NK-92 treated with Interleukin-12 subunit alpha and Interleukin-12 subunit beta, amount 100 ng/mL, for 24 hours (cell line): ENCODE data around the gene SYTL1.

Experiments
- DNase-seq: peaks from one replicate; lab custom pipeline; 2025; lab: John Stamatoyannopoulos, UW

Gene SYTL1

DNA sequence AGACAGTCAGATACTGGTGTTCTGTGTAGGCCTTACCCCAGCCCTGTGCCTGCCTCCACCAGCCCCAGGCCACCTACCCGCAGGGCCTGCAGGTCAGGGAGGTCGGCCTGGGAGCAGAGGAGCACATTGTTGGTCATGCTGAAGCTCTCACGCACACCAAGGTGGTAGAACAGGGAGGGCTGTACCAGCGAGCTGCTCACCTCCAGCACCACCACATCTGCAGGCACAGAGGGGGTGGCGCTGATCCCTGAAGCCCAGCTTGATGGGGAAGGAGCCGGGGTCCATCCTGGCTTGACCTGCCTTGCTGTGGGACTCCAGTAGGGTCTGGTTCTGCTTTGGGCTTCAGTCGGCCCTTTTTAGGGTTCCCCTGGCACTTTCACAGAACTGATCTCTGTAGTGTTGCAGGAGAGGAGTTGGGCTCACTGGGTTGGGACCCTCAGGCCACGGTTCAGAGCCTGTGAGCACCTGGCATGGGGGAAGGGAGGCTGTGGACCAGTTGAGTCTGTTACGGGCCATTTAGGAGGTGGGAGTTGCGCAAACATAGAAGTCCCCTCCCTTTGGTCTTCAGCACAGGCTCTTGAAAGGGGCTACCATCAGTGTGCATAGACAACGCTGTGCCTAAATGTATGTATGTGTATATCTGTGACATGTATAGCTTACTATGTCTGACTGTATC lies 23.0 kb downstream of the SYTL1 start:
- DNase-seq = no peak

DNA sequence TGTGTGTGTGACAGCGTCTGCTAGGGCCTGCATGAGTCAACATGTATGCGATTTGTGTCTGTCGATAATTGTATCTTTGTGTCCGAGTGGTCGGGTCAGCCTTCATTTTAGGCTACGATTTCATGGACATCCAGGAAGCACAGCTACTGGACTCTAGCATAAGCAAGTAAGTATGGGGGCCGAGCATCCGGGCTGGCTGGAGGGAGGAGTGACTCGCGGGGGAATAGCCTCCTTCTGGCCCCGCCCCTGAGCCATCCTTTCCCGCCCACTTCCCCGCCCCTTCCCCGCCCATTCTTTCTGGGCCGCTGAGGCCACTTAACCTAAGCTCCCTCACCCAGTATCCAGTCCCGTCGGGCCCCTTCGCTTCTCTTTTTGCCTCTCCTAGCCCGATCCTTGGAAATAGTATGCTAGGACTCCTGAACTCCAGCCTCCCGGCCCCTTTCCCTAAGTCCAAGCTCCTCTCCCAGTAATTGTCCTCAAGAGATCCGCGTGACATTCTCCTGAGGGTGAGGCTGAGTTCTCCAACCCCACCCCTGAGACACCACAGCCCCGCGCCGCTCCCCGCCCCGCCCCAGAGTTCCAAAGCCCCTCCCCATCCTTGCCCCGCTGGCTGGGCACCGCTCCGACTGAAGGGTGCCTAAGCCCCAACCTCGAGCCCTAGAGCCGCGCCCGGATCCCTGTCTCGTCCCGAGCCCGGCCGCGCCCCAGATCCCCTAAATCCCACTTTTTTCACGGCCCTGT lies 23.7 kb downstream of the SYTL1 start:
- no peak for DNase-seq

DNA sequence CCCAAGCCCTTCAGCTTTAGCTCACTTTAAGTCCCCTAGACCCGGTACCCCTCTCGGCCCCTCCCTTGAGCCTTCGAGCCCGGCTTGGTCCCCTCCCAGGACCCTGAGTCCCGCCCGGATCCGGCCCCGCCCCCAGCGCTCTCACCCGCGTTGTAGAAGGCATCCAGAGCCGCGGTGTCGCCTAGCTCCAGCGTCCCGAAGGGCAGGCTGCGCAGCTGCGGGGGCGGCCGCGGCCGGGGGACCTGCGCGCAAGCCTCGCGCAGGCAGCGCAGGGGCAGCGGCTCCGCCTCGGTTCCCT lies 24.2 kb downstream of the SYTL1 start:
- no peak for DNase-seq

DNA sequence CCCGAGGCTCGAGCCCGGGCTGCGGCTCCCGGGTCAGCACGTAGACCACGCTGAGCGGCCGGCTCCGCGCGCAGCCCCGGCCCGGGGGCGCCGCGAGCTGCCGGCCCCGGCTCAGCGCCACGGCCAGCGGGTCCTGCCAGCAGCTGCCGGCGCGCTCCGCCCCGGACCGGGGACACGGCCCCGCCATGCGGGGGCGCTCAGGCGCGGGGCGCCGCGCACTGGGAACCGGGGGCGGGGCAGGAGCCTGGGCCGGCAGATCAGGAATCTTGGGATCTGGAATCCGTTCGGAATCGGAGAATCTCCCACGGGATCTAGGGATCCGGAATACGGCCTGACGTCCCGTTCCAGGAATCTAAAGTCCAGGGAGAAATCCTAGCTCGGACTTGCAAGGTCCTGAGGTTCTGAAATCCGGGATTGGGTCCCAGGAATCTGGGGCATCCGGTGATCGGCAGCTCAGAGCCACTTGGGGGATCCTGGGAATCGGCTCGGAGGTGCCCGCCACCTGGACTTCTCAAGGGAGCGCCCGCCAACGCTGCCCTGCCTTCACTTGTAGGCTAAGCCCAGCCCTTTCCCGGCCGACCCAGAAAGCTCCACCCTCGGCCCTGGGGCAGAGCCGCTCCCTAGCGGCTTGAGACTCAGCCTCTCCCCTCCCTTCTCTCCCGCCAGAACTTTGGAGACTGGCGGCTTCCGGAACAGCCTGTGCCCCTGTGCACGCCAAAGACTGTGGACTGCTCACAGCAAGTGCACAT lies 24.8 kb downstream of the SYTL1 start, which contains the start of gene MAP3K6:
MAP3K6 (minus strand) TSS at position 551 of the 749 bp plus-strand sequence; CDS start at position 187, 364 bp downstream.
- no peak for DNase-seq

DNA sequence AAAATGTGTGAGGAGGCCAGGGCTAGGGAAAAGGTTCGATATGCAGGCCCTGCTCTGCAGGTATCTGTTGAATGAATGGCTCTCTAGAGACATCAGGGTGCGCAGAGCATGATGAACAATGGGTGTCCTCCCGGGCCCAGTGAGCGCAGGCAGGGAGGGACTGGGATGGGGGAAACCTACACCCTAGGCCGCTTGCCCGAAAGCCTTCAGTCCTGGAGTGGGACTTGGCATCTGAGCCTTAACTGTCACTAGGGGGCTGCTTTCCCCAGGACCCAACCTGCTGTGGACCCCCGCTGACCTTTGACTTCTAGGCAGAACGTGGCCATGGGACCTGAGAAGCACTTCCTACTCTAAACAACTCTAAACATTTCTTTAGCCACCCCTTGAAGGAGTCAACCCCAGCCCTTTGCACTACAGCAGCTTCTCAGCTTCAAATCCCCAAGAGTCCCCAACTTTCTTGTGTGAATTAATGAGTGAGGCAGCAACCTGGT lies 25.4 kb downstream of the SYTL1 start:
- DNase-seq = no peak

DNA sequence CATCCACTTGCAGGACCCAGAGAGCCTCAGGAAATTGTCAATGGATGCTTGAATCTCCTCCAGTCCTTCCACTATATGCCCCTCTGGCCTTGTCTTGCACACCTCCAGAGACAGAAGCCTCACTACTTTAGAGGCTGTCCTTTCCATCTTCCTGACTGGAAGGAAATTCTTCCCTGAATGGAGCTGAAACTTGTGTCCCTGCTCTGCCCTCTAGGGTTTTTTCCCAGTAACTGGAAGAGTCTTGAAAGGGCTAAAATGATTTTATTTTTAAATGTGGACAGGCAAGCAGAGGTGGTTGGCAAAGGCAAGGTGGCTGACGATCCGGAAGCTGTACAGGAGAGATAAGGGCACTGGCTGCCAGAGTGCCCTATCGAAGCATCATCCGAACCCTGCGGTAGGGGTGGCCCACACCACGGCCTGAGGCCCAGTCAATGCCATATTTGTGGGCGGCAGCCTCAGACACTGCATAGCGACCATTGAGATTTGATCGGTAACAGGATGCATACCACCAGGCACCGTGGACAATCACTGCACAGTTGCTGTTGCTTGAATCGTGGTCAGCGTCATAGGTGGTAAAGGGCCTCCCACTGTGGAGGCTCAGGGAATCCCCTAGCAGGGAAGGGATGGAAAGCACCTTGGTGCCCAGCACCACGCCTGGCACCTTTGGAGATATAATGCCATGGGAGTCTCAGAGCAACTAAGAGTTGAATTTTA lies 27.2 kb downstream of the SYTL1 start:
- DNase-seq = no peak

DNA sequence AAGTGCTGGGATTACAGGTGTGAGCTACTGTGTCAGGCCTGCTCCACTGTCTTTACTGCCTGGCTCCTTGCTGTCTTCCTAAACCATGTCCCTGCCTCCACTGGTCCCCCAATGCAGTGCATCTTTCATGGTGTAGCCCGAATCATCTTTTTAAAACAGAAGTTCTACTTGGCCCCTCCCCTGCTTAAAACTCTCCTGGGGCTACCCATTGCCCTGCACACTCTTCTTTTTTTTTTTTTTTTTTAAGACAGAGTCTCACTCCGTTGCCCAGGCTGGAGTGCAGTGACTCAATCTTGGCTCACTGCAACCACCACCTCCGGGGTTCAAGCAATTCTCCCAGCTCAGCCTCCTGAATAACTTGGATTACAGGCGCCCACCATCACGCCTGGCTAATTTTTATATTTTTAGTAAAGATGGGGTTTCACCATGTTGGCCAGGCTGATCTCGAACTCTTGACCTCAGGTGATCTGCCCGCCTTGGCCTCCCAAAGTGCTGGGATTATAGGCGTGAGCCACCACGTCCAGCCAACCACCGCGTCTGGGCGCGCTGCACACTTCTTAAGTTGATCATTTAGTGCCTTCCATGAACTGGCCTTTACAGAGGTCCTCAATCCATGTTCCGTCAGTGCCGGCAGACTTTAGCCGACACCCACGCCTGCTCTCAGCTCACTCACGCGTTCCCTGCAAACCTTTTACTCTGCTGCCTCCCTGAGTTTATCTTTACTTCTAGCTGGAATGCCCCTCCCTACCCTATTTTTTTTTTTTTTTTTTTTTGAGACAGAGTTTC lies 30.4 kb downstream of the SYTL1 start:
- no peak for DNase-seq

DNA sequence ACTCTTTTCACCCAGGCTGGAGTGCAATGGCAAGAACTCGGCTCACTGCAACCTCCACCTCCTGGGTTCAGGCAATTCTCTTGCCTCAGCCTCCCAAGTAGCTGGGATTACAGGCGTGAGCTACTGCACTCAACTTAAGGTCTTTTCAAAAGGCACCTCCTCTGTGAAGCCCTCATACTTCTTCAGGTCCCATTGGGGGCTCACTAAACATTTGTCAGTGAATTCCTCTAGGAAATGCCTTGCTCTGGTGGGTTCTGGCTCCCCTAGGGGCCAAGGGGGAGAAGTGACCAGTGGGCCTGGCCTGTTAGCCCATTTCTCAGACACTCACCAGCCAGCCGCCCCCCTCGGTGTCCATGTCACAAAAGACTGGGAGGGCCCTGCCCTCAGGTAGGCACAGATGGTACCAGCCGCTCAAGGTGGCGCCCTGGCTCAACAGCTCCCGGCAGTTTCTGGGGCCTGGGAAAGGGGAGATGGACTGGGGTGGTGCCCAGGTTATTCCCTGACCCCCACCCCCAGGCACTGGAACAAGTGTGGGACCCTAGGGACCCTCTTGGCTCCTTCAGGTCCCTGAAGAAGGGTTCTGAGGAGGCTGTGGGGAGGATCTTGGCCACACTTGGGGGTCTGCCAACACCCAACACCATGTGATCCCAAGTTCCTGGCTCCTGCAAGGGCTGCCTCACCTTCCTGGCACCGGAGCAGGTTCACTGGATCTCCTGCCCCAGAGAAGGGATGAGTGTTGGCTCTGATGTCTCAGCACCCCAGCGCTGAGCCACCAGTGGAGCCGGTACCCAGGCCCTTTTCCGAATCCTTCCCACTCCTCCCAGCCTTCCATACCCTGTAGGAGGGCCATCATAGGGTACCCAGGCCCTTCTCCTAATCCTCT lies 31.2 kb downstream of the SYTL1 start:
- no peak for DNase-seq

DNA sequence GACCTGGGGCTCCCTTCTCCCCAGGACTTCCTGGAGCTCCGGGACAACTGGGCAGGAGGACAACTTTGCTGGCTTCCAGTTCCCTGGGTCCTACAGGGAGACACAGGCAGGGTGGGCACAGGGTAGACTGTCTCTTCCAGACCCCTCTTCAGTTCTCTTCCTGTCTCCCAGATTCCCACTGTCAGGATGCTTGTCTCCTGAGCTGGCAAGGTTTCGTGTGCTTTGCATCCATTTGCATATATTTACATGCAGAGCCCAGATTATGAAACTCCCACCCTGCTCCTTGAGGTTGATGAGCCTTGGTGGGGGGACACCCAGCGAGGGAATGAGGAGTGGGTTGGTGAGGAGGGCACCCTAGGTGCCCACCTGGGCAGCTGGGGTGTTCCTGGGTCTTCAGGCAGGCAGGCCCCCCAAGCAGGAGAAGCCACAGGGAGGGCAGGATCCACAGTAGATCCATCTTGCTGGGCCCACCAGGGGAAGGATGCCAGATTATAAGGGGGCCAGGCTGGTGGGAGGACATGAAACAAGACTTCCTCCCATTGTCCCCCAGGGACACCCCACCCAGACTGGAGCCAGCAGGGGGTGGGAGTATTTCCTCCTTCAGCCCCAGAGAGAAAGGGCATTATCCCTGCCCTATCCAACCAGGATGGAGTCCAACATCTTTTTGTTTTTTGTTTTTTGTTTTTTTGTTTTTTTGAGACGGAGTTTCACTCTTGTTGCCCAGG lies 32.7 kb downstream of the SYTL1 start, which contains the start of gene FCN3:
FCN3 (minus strand) TSS at position 463 of the 725 bp plus-strand sequence; CDS start at position 457, 6 bp downstream.
- DNase-seq = no peak

DNA sequence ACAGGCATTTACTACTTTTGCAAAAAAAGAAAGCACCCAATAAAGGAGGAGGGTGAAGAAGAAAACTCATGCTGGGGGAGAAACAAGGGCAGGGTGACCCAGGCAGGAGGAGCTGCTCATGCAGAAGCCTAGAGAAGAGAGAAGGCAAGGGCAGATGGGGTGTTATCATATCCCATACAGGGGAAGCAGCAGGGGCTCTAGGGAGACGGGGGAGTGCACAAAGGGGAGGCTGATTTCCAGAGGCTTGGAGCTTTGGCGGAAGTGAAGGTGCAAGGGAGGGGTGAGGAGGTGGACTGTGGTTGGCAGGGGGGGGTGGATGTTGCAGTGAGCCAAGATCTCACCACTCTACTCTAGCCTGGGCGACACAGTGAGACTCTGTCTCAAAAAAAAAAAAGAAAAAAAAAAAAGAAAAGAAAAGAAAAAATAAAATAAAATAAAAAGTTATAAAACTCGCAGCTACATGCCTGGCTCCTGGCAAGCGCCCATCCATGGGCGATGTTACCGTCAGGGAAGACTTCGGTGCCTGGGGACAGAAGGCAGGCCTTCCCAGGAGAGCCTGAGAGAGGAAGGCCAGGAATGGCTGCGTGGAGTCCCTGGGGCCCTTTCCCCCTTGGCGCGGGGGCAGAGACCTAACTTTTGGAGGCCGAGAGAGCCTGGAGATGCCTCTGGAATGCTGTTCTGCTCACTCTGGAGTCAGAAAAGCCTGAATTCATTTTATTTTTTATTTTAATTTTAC lies 36.1 kb downstream of the SYTL1 start:
- no peak for DNase-seq

DNA sequence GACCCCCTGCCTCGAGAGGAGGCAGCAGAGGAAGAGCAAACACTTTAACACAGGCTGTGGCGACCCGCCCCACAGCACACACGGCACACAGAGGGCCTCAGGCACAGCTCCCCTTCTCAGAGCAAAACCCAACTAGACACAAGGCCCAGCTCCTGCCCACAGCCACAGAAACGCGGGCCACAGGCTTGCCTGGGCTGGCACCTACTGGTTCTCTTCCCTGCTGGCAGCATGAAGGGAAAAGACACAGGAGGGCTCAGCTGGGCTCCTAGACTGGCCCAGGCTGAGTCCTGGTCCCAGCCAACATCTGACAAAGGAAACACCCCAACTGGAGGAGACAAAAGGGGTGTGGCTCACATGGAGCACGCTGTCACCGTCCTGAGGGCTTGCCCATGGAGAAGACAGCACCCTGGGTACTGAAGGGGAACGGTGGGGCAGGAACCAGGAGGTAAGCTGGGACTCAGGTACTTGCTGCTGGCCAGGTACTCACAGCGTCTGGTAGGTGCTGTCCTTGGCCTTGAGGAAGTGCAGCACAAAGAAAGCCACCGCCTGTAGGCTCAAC lies 37.8 kb downstream of the SYTL1 start:
- DNase-seq = no peak

DNA sequence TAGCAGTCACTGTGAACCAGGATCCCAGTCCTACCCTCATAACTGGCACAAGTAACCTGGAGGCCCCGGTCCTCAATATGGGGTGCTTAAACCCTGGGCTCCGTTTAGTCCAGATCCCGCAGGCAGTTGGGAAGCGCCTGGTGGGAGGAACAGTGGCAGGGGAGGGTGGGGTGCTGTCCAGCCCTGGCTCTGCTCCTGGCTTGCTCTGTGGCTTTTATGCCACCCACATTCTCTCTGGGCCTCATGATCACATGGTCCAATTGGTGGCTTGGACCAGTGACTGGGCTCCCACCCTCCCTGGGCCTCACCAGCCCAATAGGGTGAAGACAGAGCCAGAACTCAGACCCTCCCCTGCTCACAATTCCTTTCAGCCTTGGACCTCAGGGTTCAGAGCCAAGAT lies 38.4 kb downstream of the SYTL1 start:
- no peak for DNase-seq

DNA sequence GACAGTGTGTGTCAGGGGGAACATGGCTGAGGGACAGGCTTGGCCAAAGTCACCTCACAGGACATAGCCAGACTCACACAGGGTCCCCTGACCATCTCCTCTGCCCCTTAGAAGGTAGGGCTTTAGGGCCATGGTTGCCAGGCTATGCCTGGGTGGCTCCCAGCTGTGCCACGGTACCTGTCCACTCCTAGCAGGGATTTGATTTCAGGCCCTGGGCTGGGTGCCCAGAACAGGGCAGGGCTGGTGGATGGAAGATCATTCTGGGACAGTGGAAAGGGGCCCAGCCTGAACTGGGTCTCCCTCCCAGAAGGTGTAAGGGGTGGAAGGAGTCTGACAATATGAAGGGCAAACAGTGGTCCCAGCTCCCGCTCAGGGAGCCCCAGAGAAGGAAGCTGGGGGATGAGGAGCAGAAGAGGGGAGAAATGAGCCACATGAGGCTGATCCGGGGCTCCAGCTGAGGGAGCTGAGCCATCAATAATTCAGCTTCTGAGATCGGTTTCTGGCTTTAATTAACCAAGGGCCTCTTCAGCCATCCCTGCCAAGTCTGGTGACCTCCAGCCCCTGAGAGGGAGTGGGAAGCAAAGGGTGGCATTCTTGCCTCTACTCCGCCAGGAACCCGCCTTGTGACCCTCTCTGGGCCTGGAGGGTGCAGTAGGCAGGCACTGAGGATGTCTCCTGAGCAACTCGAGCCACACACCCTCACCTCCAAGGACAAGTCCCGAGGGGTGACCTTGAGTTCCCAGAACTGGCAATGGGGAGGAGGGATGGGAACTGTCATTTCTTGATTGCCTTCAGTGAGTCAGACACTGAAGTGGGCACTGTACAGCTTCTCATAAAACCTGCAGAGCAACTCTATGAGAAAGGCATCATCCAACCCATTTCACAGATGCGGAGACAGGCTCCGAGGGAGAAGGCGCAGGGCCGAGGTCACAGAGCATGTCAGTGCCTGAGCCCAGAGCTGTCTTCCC lies 39.2 kb downstream of the SYTL1 start:
- no peak for DNase-seq

DNA sequence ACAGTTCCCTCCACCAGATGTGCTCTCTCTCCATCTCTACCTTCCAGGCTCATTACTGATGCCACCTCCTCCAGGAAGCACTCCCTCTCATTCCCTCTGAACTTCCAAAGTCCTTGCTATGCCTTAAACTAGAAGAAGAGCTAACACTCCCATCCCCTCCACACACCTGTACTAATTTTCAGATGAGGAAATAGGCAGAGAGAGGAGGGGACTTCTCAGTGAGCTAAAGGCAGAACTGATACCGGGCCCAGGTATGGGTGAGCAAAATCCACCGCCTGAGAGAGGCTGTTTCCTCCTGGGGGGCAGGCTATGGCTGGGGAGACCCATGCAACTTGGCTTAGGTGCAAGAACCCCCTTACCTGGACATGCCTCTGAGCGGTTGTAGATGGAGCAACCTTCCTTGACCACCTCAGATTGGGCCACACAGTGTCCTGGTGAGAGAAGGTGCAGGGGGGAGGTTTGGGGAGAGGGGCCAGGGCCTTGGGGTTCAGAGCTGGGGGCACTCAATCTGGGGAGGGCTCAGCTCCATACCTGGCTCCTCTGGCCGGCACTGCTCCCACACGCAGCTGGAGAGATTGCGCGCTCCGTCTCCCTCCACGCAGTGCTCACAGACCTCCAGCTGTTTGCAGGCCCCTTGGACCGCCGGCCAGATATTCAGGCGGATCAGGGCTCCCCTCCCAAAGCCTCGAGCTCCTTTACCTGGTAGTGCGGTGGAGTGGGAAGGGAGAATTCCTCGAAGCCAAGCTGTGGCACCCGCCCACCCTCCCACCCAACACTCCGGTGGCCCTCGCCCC lies 40.3 kb downstream of the SYTL1 start:
- no peak for DNase-seq

DNA sequence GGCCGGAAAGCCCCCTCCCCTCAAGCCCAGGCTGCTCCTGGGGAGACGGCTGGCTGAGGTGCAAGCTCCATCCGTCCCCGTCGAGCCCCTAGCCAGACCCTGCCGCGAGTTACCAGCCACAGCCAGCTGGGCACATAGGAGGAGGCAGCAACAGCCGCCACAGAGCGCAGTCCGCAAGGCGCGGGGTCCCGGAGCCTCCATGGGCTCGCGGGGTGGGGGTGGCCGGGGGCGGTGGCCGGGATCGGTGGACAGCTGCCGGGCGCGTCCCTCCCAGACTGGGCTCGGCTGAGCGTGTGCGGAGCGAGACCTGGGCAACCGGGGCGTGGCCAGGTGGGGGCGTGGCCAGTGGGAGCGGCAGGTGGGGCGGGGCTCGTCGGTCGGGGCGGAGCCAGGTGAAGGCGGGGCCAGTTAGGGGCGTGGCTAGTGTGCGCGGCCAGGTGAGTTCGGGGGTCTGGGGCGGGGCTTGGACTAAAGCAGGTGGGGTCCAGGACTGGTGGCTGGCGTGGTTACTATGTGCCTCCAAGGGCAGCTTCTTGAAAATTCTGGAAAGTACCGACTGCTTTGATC lies 41.3 kb downstream of the SYTL1 start, which contains the start of gene CD164L2:
CD164L2 (minus strand) TSS at position 295 of the 567 bp plus-strand sequence; CDS start at position 201, 94 bp downstream.
- no peak for DNase-seq

DNA sequence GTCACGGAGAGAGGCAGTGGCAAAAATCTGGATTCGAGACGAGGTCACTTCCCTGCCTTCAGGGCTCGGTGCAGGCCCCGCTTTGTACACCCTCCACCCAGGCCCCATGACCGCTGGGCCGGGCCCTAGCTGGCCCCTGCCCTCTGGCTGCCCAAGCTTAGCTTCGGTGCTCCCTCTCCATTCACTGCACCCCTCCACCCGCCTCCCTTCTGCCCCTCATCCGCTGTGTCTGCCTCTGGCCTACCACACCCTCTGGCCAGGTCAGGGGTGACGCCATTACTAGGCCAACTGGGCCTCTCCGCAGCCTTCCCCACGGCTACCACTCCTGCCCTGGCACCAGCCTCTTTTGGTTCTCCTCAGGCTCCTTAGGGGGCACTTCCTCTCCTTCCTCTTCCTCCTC lies 41.8 kb downstream of the SYTL1 start:
- DNase-seq = no peak
